ENCODE results near the gene HPN. TPM values are rescaled to one million over a fixed set of nuclear protein-coding genes. Genes with fewer than 3 reads are reported as not detected.

Gene HPN
- total and polyA plus RNA-seq, 2 of the 13 experiments (the other 11 are each of a cell fraction or from before 2014, with no cell fraction given): 46.7 to 261 TPM

- TF ChIP-seq MLXIP (CRISPR knock-in tag; IDR thresholded peaks at IDR 0.05; ENCODE audit: borderline replicate concordance): no peak
- no peak for TF ChIP-seq JARID2 (CRISPR knock-in tag; IDR thresholded peaks at IDR 0.05; ENCODE audit: insufficient replicate concordance)
- 0 out of 2 replicates have a peak, but pooled peaks have one; percentile 47 for TF ChIP-seq CSRNP1 (CRISPR knock-in tag; IDR thresholded peaks at IDR 0.05)
- TF ChIP-seq NPAS2 (CRISPR knock-in tag; IDR thresholded peaks at IDR 0.05; ENCODE audit: borderline replicate concordance): no peak
- TF ChIP-seq ZNF672 (CRISPR knock-in tag; IDR thresholded peaks at IDR 0.05): no peak
- no peak for TF ChIP-seq TCF7 (IDR thresholded peaks at IDR 0.05; ENCODE audit: low read depth)
- TF ChIP-seq AHR (CRISPR knock-in tag; IDR thresholded peaks at IDR 0.05): 0 out of 2 replicates have a peak, but pooled peaks have one; percentile 25
- TF ChIP-seq PRDM10 (CRISPR knock-in tag; IDR thresholded peaks at IDR 0.05; ENCODE audit: low read depth): 0 out of 2 replicates have a peak, but pooled peaks have one; percentile 30
- 0 out of 2 replicates have a peak, but pooled peaks have one; percentile 33 for TF ChIP-seq ZNF766 (CRISPR knock-in tag; IDR thresholded peaks at IDR 0.05; ENCODE audit: borderline replicate concordance)
- no peak for TF ChIP-seq NONO (IDR thresholded peaks at IDR 0.05)
- TF ChIP-seq NONO (CRISPR knock-in tag; conservative IDR thresholded peaks at IDR 0.05): 0 out of 2 replicates have a peak, but pooled peaks have one; percentile 22
- no peak for TF ChIP-seq ZNF772 (CRISPR knock-in tag; IDR thresholded peaks at IDR 0.05)
- no peak for TF ChIP-seq ZNF234 (CRISPR knock-in tag; conservative IDR thresholded peaks at IDR 0.05)
- peak; percentile 88 for TF ChIP-seq HOXA3 (CRISPR knock-in tag; IDR thresholded peaks at IDR 0.05)
- TF ChIP-seq THAP7 (CRISPR knock-in tag; IDR thresholded peaks at IDR 0.05): 0 out of 2 replicates have a peak, but pooled peaks have one; percentile 46
- peak; percentile 38; the same call in 1 of the 2 replicates for TF ChIP-seq ELF3 (CRISPR knock-in tag; IDR thresholded peaks at IDR 0.05)
- no peak for TF ChIP-seq ZNF556 (CRISPR knock-in tag; IDR thresholded peaks at IDR 0.05; ENCODE audit: borderline replicate concordance)
Measured at GRCh38 chr19:34999498-35000337, 41.8 kb upstream of the HPN start, which contains the start of gene GRAMD1A (continued).
